Raji (cell line): ENCODE data around the gene ZBTB5.

ENCODE experiments used
- POLR2A ChIP-seq: IDR thresholded peaks from 2 replicates; pipeline ENCODE4 v1.6.1; 2011; ENCODE audit warnings: low read depth, low read length, control low read depth; ENCODE audit not compliant: insufficient read depth

ZBTB5 gene

DNA sequence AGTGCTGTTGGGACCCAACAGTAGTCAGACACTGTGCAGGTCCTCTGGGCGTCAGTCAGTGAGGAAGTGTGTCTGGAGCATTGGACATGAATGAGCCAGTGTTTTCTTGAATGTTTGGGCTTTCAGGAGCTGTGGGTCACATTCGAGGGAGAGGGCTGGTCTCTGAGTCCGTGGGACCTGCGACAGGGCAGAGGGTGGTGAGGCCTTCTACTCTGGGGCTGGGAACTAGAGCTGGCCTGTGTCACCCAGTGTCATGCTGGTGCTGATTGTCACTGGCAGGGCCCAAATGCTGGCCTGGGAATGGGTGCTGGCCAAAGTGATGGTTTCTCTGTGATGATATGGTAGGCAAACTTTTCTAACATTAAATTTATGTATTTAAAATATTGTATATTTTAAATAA lies 30.8 kb upstream of the ZBTB5 start:
- TF ChIP-seq POLR2A = no peak

DNA sequence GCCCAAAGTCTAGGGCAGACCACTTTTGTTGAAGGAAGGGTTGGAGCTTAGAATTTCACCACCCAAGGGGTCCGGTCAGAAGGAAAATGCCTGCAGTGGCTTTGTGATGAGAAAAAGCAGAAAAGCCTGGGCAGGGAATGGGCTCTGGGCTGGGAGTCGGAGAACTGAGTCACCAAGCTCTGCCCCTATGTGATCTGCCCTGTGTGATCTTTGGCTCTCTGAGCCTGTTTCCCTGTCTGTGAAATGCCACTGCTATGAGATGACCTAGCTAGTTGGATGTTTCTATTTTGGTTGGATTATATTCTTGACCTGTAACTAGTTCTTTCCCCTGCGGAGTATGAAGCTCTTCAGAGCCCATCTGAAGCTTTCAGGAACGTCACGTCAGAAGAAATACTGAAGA lies 30.3 kb upstream of the ZBTB5 start:
- TF ChIP-seq POLR2A = no peak

DNA sequence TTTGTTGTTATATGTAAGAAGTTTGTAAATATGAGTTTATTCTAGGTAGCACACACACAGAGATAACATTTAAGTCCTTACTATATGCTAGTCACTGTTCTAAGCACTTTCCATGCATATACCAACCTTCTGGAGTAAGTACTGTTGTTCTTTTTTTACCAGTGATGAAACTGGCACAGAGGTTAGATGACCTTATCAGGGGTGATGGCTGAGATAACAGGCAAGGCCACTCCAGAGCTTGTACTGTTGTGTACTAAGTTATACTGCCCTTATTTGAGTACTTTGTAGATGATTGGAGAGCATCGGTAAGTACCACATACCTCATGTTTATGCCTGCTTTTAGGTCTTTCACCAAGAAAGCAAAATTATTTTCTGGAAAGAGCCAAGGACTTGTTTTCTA lies 26.7 kb upstream of the ZBTB5 start:
- no peak for TF ChIP-seq POLR2A

DNA sequence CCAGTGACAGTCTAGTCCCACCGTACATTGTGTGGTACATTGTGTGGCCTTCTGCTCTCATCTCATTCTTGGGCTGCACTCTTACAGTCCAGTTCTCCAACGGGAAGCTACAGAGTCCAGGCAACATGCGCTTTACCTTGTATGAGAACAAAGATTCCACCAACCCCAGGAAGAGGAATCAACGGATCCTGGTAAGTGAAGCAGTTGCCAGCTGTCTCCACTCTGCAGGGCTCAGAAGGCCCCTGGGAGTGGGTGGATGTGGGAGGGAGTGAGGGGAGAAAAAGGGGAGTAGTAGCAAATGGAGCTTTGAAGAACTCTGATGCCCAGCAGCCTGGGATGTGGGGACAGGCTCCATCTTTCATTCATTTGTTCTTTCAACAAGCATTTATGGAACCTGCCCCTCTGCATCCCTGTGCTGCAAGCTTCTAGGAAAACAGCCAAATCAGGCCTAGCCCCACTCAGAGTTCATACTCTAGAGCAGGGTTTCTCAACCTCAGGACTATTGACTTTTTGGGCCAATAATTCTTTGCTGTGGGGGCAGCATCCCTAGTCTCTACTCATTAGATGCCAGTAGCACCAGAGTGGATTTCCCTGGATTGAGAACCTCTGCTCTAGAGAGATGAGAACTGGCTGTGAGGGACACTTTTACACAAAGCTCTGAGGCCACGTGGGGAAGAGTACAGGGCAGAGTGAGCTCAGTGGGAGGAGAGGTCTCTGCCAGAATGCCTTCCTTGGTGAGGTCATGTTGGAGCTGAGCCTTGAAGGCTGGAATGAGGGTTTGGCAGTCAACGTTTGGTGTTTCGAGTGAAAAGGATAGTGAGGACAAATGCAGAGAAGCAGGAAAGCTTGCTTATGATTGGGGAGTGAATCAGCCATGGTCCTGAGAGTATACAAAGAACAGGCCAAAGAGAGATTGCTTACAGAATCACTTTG lies 21.6 kb upstream of the ZBTB5 start:
- TF ChIP-seq POLR2A = no peak

DNA sequence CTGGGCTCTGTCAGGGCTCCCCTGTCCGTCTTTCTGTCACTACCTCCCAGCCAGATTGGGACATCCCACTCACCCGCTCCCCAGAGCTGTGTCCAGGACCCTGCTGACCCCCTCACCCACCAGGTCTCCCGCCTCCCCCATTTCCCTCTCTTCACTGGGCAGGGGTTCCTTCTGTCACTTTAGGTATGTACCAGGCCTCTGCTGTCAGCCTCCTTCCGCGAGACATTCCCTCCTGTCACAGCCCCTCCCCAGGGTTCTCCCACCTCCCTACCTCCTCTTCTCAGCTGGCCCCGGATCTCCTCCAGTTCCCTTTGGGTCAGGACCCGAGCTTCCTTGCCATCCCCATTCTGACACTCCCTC lies 21.0 kb upstream of the ZBTB5 start:
- TF ChIP-seq POLR2A = no peak

DNA sequence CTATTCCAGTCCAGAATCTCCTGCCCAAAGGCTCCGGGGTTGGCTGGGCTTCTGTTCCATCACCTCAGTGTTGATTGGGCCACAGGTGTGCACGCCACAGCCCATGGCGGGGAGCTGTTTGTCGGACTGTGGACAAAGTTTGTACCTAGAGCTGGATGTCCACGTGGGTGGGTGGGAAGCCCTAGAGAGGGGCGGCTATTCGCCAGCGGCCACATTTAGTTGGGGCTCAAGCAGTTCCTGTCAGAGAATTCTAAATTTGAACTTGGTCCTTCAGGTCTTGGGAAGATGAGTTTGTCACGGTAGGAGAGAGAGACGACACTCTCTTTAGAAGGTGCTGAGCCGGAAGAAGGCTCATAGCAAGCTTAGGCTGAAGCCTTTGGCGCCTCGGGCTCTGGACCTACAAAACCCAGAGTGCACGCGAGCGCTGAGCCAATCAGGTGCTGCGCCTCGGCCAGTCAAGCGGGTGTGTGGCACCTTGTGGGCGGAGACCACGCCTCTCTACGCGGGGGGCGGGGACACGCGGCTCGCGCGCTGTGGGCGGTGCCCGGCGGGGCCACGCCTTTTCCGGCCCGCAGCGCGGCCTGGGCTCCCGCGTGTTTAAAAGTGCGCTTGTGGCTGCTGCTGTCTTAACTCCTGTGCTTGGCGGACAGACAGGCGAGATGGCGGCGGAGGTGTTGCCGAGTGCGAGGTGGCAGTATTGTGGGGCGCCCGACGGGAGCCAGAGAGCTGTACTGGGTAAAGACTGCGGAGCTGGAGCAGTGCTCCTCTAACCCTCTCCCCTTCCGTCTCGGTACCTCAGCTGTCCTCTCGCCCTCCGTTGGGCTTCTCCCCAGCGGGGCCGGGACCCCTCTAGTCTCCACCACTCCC lies 20.4 kb upstream of the ZBTB5 start, which contains the start of gene POLR1E:
TSS of gene POLR1E (plus strand) at position 560 of the 867 bp plus-strand sequence. CDS start at position 660, 100 bp downstream.
- peak; percentile 98 for TF ChIP-seq POLR2A

DNA sequence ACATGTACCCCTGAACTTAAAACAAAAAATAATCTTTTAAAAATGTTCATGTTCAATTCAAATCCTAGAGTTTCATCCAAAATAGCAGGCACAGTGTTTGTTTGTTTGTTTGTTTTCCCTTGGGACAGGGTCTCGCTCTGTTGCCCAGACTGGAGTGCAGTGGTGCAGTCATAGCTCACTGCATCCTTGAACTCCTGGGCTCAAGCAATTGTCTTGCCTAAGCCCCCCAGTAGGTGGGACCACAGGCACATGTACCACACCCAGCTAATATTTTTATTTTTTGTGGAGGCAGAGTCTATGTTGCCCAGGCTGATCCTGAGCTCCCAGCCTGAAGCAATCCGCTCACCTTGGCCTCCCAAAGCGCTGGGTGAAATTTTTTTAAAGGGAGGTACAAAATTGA lies 15.5 kb upstream of the ZBTB5 start:
- TF ChIP-seq POLR2A = no peak

DNA sequence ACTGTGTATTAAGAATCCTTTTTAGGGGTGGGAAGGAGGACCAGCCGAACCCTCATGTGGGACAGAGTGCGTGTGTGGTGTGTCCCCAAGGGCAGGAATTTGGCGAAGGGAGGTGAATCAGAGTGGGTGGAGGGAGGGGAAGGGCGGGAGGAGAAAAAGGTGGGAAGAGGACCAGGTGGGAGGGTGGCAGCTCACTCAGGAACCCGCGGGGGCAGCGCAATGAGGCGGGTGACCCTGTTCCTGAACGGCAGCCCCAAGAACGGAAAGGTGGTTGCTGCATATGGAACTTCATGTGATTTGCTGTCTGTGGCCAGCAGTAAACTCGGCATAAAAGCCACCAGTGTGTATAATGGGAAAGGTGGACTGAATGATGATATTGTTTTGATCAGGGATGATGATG lies 11.7 kb upstream of the ZBTB5 start:
- TF ChIP-seq POLR2A = no peak

DNA sequence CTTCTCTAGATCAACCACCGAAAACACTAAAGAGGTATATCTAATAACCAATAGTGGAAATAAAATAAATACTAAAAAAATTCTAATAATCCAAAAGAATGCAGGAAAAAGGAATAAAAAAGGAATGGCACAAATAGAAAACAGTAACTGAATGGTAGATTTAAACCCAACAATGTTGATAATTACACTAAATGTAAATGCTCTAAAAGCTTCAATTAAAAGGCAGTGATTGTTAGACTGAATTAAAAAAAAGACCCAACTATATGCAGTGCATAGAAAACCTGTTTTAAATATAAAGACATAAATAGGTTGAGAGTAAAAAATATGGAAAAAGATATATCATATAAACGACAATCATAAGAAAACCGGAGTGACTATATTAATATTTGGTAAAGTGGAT lies 9.2 kb upstream of the ZBTB5 start:
- TF ChIP-seq POLR2A = no peak

DNA sequence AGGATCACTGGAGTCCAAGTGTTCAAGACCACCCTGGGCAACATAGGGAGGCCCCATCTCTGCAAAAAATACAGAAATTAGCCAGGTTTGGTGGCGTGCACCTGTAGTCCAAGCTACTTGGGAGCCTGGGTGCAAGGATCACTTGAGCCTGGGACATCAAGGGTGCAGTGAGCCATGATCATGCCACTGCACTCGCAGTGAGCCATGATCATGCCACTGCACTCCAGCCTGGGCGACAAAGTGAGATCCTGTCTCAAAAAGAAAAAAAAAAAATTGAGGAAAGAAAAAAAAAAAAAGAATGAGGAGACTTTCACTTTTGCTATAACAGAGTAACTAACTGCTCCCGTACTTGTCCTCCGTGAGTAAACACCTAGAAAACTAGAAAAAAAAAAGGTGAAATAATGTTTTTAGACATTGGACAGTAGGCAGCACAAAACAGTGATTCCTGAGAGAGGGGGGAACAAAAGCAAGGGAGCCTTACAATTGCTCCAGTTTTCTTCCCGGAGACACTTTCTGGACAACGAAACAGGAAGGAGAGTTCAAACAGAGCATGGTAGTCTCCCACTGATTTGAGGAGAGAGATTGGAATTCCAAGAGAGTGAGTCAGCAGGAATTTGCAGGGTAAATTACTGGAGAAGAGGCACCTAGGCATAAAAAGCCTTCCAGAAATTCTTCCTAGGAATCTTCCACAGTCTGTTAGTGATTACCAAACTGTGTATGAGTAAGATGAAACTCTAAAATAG lies 6.9 kb upstream of the ZBTB5 start:
- no peak for TF ChIP-seq POLR2A

DNA sequence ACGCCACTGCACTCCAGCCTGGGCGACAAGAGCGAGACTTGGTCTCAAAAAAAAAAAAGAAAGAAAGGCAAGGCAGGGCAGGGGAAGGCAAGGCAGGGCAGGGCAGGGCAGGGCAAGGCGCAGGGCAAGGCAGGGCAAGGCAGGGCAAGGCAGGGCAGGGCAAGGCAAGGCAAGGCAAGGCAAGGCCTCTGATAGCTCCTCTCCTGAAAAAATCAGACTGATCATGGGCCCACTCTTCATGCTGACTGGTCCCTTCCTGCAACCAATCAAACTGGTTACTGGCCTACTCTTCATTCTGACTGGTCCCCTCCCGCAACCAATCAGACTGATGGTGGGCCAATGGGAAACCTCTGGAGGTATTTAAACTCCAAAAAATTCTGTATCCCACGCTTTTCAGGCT lies 3.4 kb upstream of the ZBTB5 start:
- TF ChIP-seq POLR2A = no peak

DNA sequence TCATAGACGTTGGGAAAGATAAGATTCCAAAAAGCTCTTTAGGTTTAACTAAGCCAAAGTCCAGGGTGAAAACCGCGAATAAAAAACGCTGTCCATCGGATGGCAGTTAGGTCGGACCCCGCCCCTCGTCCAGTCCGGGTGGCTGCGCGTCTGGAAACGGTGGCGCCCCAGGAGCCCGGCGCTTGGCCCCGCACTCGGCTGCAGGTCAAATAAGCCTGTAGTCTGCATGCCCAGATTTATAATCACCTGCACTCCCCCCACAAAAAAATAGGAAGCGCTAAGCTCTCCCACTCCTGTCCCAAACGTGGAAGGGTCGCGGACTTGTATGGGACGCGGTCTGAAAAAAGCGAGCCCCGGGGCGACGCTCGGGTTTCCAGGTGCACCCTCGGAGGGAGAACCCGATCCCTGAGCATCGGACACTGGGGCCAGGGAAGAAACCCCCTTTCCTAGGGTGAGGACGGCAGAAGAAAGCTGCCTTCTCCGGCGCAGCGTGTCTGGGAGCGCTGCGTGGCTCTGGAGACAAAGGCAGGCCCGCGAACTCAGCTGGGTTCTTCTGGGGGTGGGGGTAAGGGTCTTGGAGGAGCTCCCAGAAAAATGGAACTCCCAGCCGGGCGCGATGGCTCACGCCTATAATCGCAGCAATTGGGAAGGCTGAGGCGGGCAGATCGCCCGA lies 923 bp upstream of the ZBTB5 start:
- peak; percentile 14 for TF ChIP-seq POLR2A

DNA sequence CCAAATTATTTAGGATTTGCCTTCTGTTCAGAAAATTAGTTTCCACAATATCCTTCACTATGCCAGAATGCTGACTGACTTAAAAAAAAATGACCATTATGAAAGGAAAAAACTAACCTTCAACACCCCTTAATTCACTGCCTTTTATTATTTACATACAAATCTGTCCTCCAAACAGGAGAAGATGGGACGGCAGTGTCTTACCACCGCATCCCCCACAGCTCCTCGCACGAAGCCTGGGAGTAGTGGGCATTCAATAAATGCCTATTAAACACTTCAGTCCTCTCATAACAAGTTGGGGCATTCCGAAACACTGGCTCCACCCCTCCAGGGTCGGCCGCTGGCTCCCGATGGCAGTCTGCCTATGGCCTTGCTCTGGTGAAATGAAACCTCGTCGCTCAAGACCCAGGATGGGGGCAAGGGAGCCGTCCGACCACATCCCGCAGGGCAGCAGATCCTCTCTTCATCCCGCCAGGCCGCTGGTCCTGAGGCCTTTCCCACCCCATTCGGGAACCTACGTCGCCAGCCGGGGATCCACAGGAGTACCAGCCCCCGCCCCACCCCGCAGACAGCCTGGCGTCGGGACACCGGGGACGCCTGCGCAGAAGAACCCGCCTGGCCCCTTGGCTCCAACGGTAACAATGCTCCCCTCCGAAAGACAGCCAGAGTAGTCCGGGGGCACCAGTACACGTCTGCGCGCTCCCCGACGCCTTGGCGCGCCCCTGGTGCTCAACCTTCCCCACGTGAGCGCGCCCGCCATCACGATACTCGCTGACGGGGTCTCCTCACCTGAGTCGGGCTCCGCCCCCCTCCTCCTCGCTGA lies 613 bp downstream of the ZBTB5 start:
- TF ChIP-seq POLR2A = peak; percentile 78

DNA sequence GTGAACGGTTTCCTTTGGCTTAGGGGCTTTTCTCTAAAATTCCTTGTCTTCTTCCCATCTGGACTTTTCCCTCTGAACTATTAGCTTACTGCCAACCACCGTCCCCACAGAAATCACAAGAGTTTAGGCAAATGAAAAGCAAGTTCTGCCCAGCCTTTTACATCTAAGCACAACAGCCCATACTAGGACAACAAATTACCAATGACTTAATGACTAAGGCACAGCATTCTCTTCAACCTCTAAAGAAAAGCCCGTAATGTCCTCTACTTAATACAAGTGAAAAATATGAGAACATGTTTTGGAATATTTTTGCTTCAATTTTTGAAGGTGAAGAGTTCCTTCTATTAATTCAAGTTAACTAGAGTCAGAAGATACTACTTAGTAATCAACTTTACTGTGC lies 1.2 kb downstream of the ZBTB5 start:
- TF ChIP-seq POLR2A = no peak
